HepG2 (cell line): ENCODE measurements around the gene SH3GL2. TPM values are rescaled to one million over a fixed set of nuclear protein-coding genes. Genes with fewer than 3 reads are reported as not detected.

Source experiments
- ATAC-seq: fragments of 200-7000 bp; cut with Tn5 transposase; 3 replicates; pipeline ENCODE4 v1.9.1; 2020; ENCODE audit warnings: mild to moderate bottlenecking, moderate library complexity
- BruUV-seq: library from RNA; stranded (reverse); fragments of 400-500 nt; replicated peaks from 2 replicates; lab custom pipeline; 2021; lab: Mats Ljungman, UMichigan
- CTCF ChIA-PET: fragments of 300-600 bp; formaldehyde crosslinking; extraction: SDS; loops from one replicate; lab custom pipeline; 2021; ENCODE audit warnings: low total read pairs, inconsistent platforms, low intra/inter-chr PET ratio; lab: Yijun Ruan, JAX
- POLR2A ChIA-PET: fragments of 350-600 bp; sonication (Branson Sonifier 250); formaldehyde crosslinking; loops from one replicate; lab custom pipeline; 2020; ENCODE audit warnings: antibody characterized with exemption, inconsistent platforms; lab: Yijun Ruan, JAX
- DNase-seq: peaks from one replicate; pipeline ENCODE4 v3.0.0-alpha.2; 2015; ENCODE audit warnings: low spot score
- FAIRE-seq: peaks from 3 replicates; lab custom pipeline; 2011; peaks lifted over from hg19 to GRCh38; lab: Jason Lieb, UNC
- H2AFZ ChIP-seq: one replicate; pipeline ENCODE4 v1.6.1; 2011; ENCODE audit warnings: low read length, inconsistent platforms
- H3K27ac ChIP-seq: fragments of 300-600 bp; 3 replicates; pipeline ENCODE4 v1.8.0; 2011; ENCODE audit warnings: mixed run types, mild to moderate bottlenecking, mixed read lengths, low read length, inconsistent platforms; ENCODE audit not compliant: insufficient read depth; ENCODE audit errors: extremely low read length
- H3K27me3 ChIP-seq, 2 experiments: fragments of 200-600 bp in 1 of 2; 2 replicates in 1 of 2; 3 replicates in 1 of 2; pipeline versions ENCODE4 v1.6.0 to v1.8.0; 2011; ENCODE audit warnings: low read length in 2 of 2, mild to moderate bottlenecking in 2 of 2, moderate library complexity in 2 of 2, inconsistent platforms in 1 of 2; ENCODE audit not compliant: insufficient read depth in 2 of 2, control insufficient read depth in 1 of 2
- H3K36me3 ChIP-seq, 2 experiments: fragments of 200-600 bp in 1 of 2; replicated peaks in 1 of 2; 2 replicates in 1 of 2; 3 replicates in 1 of 2; pipeline versions ENCODE4 v1.5.1 to v1.8.0; 2011; ENCODE audit warnings: low read length in 2 of 2, inconsistent platforms in 1 of 2; ENCODE audit not compliant: insufficient read depth in 2 of 2, control insufficient read depth in 1 of 2
- H3K4me1 ChIP-seq: 2 replicates; pipeline ENCODE4 v1.5.1; 2012; ENCODE audit warnings: low read length, inconsistent platforms; ENCODE audit not compliant: insufficient read depth
- H3K4me2 ChIP-seq: 2 replicates; pipeline ENCODE4 v1.6.0; 2011; ENCODE audit warnings: low read depth, low read length, inconsistent platforms
- H3K4me3 ChIP-seq, 3 experiments: fragments of 200-600 bp in 1 of 3; sonication (generic), shearing (Covaris generic) in 1 of 3; replicated peaks in 1 of 3; 2 replicates each; pipeline ENCODE4 v1.5.1; 2011 to 2016; ENCODE audit warnings: low read length in 3 of 3, inconsistent platforms in 2 of 3, low read depth in 2 of 3, mild to moderate bottlenecking in 2 of 3, control low read depth in 1 of 3, mixed read lengths in 1 of 3; ENCODE audit not compliant: insufficient read depth in 1 of 3
- H3K79me2 ChIP-seq: one replicate; pipeline ENCODE4 v1.6.1; 2011; ENCODE audit warnings: low read length, inconsistent platforms; ENCODE audit not compliant: insufficient read depth
- H3K9ac ChIP-seq: 2 replicates; pipeline ENCODE4 v1.6.0; 2011; ENCODE audit warnings: mild to moderate bottlenecking, low read depth, low read length, inconsistent platforms; ENCODE audit not compliant: insufficient read depth
- H3K9me3 ChIP-seq: 2 replicates; pipeline ENCODE4 v1.5.1; 2012; ENCODE audit warnings: mild to moderate bottlenecking, low read length
- H4K20me1 ChIP-seq: 2 replicates; pipeline ENCODE4 v1.6.0; 2011; ENCODE audit warnings: inconsistent platforms, mild to moderate bottlenecking, low read length, moderate library complexity; ENCODE audit not compliant: insufficient read depth
- CBX2 ChIP-seq, 2 experiments: fragments of 200-600 bp in 1 of 2; sonication (generic); formaldehyde crosslinking in 1 of 2; IDR thresholded peaks; 2 replicates each; pipeline versions ENCODE4 v1.7.0 to v1.8.1; 2018 to 2022; ENCODE audit warnings: low read depth in 2 of 2, low read length in 1 of 2, mild to moderate bottlenecking in 1 of 2, missing genetic modification reagents in 1 of 2
- WGBS: methylation state at CpG from one replicate; pipeline ENCODE4 v1.1.6; 2017; ENCODE audit warnings: low lambda C conversion rate; 5-methylcytosine and 5-hydroxymethylcytosine counted together
- in situ Hi-C: cut with HindIII; loops from 2 replicates; pipeline ENCODE4 v1.10.0; 2017; ENCODE audit warnings: low pct_unique_long_range_greater_than_20kb; ENCODE audit not compliant: extremely low pct_ligation_motif_present
- intact Hi-C: fragments of 100-400 bp; cut with micrococcal nuclease; formaldehyde crosslinking; loops from one replicate; pipeline ENCODE4 v1.10.0; 2022; ENCODE audit not compliant: unreplicated experiment
- polyA plus RNA-seq, 8 experiments: library from polyadenylated mRNA; depleted of rRNA in 3 of 8; stranded (reverse) in 7 of 8; unstranded in 1 of 8; fragments of >200 nt; fragmentation: Illumina TruSeq in 4 of 8; extraction: Trizol in 4 of 8; gene quantifications; 2 replicates each; pipeline versions ENCODE4 v1.2.1 to v1.2.3, GENCODE V29; 2011 to 2016; ENCODE audit warnings: low read depth in 4 of 8, missing spikeins in 1 of 8, mixed read lengths in 1 of 8; ENCODE audit not compliant: insufficient read depth in 1 of 8
- total RNA-seq, 5 experiments: library from RNA; depleted of rRNA; stranded (reverse); fragments of >200 nt; fragmentation: Illumina TruSeq; extraction: Trizol; gene quantifications; 2 replicates each; pipeline ENCODE4 v1.2.3, GENCODE V29; 2016; ENCODE audit warnings: low read depth in 1 of 5
- TF ChIP-seq, protein P1 (sequence below): sonication (generic); formaldehyde crosslinking; IDR thresholded peaks from 2 replicates; pipeline ENCODE4 v1.4.0; 2020; ENCODE audit warnings: mild to moderate bottlenecking, missing genetic modification reagents

SH3GL2 gene
- total and polyA plus RNA-seq, 2 of the 13 experiments (the other 11 are each of a cell fraction or from before 2014, with no cell fraction given): 0.04 TPM; not detected in 1

DNA sequence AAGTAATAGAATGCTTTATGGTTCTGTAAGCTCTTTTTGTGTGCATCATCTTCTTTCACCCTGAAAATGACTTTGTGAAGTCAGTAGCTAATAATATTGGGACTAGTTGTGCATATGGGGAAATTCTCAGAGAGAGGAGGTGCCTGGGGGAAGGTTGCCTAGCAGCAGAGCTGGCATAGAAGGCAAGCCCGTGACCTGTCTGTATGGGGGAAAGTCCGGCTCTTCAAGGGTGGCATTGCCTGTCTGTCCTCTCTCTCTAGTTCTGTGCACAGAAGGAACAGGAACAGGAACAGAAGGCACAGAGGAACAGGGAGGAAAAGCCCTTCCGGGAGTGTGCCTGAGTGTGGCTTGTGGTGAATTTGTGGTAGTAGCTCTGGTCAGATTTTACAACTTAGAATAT is 33.1 kb downstream of the SH3GL2 start:
- CTCF ChIA-PET: no interaction called here
- 6% methylated on average over 3 of the region's 3 CpGs for WGBS
- DNase-seq (no peak), FAIRE-seq (no peak), ATAC-seq (no peak)
- no peak overlapping the region for H2AFZ ChIP-seq
- no peaks in the 10 kb centered on the region for H3K4me1 ChIP-seq
- intact Hi-C loops (no loop called here), in situ Hi-C loops (no loop called here)
- POLR2A ChIA-PET: no interaction called here
- TF ChIP-seq, protein P1, sequence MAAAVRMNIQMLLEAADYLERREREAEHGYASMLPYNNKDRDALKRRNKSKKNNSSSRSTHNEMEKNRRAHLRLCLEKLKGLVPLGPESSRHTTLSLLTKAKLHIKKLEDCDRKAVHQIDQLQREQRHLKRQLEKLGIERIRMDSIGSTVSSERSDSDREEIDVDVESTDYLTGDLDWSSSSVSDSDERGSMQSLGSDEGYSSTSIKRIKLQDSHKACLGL (CRISPR knock-in tag): no peak
- no peaks in the 10 kb centered on the region for H4K20me1 ChIP-seq
- no peaks in the 10 kb centered on the region for H3K9me3 ChIP-seq
- no peak overlapping the region for H3K4me3 ChIP-seq
- H3K79me2 ChIP-seq: no peaks in the 10 kb centered on the region
- H3K4me2 ChIP-seq: no peak overlapping the region
- BruUV-seq: no TSS peak
- H3K27ac ChIP-seq: no peak overlapping the region
- H3K36me3 ChIP-seq: no peaks in the 10 kb centered on the region
- no peak overlapping the region for H3K9ac ChIP-seq
- no peaks in the 10 kb centered on the region for H3K27me3 ChIP-seq

DNA sequence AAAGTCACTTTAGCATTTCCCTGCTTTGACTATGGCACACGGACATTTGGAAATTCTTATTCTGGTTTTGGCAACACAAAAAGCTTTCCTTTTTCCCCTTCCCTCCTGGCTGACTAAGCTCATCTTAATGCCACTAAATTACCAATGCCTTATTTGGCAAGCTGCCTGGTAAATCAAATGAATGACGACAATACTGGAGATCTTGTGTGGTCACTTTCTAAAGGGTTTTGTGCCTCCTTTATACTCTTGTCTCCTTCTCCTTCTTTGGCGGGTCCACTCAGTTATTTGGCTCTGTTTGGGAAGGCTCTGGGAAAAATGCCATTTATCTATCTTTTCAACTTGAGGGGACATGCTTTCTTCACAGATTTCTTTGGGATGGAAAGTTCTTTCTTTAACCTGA is 34.9 kb downstream of the SH3GL2 start:
- FAIRE-seq: no peak
- H3K4me3 ChIP-seq: no peak overlapping the region

More for the DNA sequence above, 34.9 kb downstream of the SH3GL2 start:
- Histone ChIP-seq H3K9ac (no peak overlapping the region), H3K4me1 (no peaks in the 10 kb centered on the region), H3K36me3 (no peaks in the 10 kb centered on the region), H3K4me2 (no peak overlapping the region), H3K27me3 (no peaks in the 10 kb centered on the region), H2AFZ (no peak overlapping the region), H3K27ac (no peak overlapping the region), H4K20me1 (no peaks in the 10 kb centered on the region), H3K9me3 (no peaks in the 10 kb centered on the region), H3K79me2 (no peaks in the 10 kb centered on the region)
- intact Hi-C loops: no loop called here
- in situ Hi-C loops: no loop called here
- TF ChIP-seq CBX2 (IDR thresholded peaks at IDR 0.05; ENCODE audit: low read depth, low read length): no peak
- no peak for TF ChIP-seq CBX2 (CRISPR knock-in tag; IDR thresholded peaks at IDR 0.05; ENCODE audit: low read depth)
- WGBS: 0% methylated on average over 3 of the region's 3 CpGs
- no TSS peak for BruUV-seq
- DNase-seq (no peak), ATAC-seq (no peak)
- POLR2A ChIA-PET: no interaction called here
- CTCF ChIA-PET: no interaction called here
